HepG2 (cell line): ENCODE results near the gene LANCL2. TPM values are rescaled to one million over a fixed set of nuclear protein-coding genes. Genes with fewer than 3 reads are reported as not detected.

Experiments used
- ATAC-seq: fragments of 200-7000 bp; cut with Tn5 transposase; 3 replicates; pipeline ENCODE4 v1.9.1; 2020; ENCODE audit warnings: mild to moderate bottlenecking, moderate library complexity
- BruUV-seq: library from RNA; stranded (reverse); fragments of 400-500 nt; replicated peaks from 2 replicates; lab custom pipeline; 2021; lab: Mats Ljungman, UMichigan
- CTCF ChIA-PET: fragments of 300-600 bp; formaldehyde crosslinking; extraction: SDS; loops from one replicate; lab custom pipeline; 2021; ENCODE audit warnings: low total read pairs, inconsistent platforms, low intra/inter-chr PET ratio; lab: Yijun Ruan, JAX
- POLR2A ChIA-PET: fragments of 350-600 bp; sonication (Branson Sonifier 250); formaldehyde crosslinking; loops from one replicate; lab custom pipeline; 2020; ENCODE audit warnings: antibody characterized with exemption, inconsistent platforms; lab: Yijun Ruan, JAX
- DNase-seq: peaks from one replicate; pipeline ENCODE4 v3.0.0-alpha.2; 2015; ENCODE audit warnings: low spot score
- FAIRE-seq: peaks from 3 replicates; lab custom pipeline; 2011; peaks lifted over from hg19 to GRCh38; lab: Jason Lieb, UNC
- H2AFZ ChIP-seq: one replicate; pipeline ENCODE4 v1.6.1; 2011; ENCODE audit warnings: low read length, inconsistent platforms
- H3K27ac ChIP-seq: fragments of 300-600 bp; 3 replicates; pipeline ENCODE4 v1.8.0; 2011; ENCODE audit warnings: mixed run types, mild to moderate bottlenecking, mixed read lengths, low read length, inconsistent platforms; ENCODE audit not compliant: insufficient read depth; ENCODE audit errors: extremely low read length
- H3K27me3 ChIP-seq, 2 experiments: fragments of 200-600 bp in 1 of 2; 2 replicates in 1 of 2; 3 replicates in 1 of 2; pipeline versions ENCODE4 v1.6.0 to v1.8.0; 2011; ENCODE audit warnings: low read length in 2 of 2, mild to moderate bottlenecking in 2 of 2, moderate library complexity in 2 of 2, inconsistent platforms in 1 of 2; ENCODE audit not compliant: insufficient read depth in 2 of 2, control insufficient read depth in 1 of 2
- H3K36me3 ChIP-seq, 2 experiments: fragments of 200-600 bp in 1 of 2; replicated peaks in 1 of 2; 2 replicates in 1 of 2; 3 replicates in 1 of 2; pipeline versions ENCODE4 v1.5.1 to v1.8.0; 2011; ENCODE audit warnings: low read length in 2 of 2, inconsistent platforms in 1 of 2; ENCODE audit not compliant: insufficient read depth in 2 of 2, control insufficient read depth in 1 of 2
- H3K4me1 ChIP-seq: 2 replicates; pipeline ENCODE4 v1.5.1; 2012; ENCODE audit warnings: low read length, inconsistent platforms; ENCODE audit not compliant: insufficient read depth
- H3K4me2 ChIP-seq: 2 replicates; pipeline ENCODE4 v1.6.0; 2011; ENCODE audit warnings: low read depth, low read length, inconsistent platforms
- H3K4me3 ChIP-seq, 3 experiments: fragments of 200-600 bp in 1 of 3; sonication (generic), shearing (Covaris generic) in 1 of 3; replicated peaks in 1 of 3; 2 replicates each; pipeline ENCODE4 v1.5.1; 2011 to 2016; ENCODE audit warnings: low read length in 3 of 3, inconsistent platforms in 2 of 3, low read depth in 2 of 3, mild to moderate bottlenecking in 2 of 3, control low read depth in 1 of 3, mixed read lengths in 1 of 3; ENCODE audit not compliant: insufficient read depth in 1 of 3
- H3K79me2 ChIP-seq: one replicate; pipeline ENCODE4 v1.6.1; 2011; ENCODE audit warnings: low read length, inconsistent platforms; ENCODE audit not compliant: insufficient read depth
- H3K9ac ChIP-seq: 2 replicates; pipeline ENCODE4 v1.6.0; 2011; ENCODE audit warnings: mild to moderate bottlenecking, low read depth, low read length, inconsistent platforms; ENCODE audit not compliant: insufficient read depth
- H3K9me3 ChIP-seq: 2 replicates; pipeline ENCODE4 v1.5.1; 2012; ENCODE audit warnings: mild to moderate bottlenecking, low read length
- H4K20me1 ChIP-seq: 2 replicates; pipeline ENCODE4 v1.6.0; 2011; ENCODE audit warnings: inconsistent platforms, mild to moderate bottlenecking, low read length, moderate library complexity; ENCODE audit not compliant: insufficient read depth
- ARNTL ChIP-seq: sonication (generic); formaldehyde crosslinking; IDR thresholded peaks from 2 replicates; pipeline ENCODE4 v1.4.0; 2020; ENCODE audit warnings: mild to moderate bottlenecking, missing genetic modification reagents
- DNMT1 ChIP-seq: sonication (generic); formaldehyde crosslinking; IDR thresholded peaks from 2 replicates; pipeline ENCODE4 v1.5.1; 2020; ENCODE audit warnings: mild to moderate bottlenecking, missing genetic modification reagents
- E2F2 ChIP-seq: sonication (generic); formaldehyde crosslinking; IDR thresholded peaks from 2 replicates; pipeline ENCODE4 v1.4.0; 2020; ENCODE audit warnings: missing genetic modification reagents, borderline replicate concordance
- ESRRA ChIP-seq: sonication (generic); formaldehyde crosslinking; IDR thresholded peaks from 2 replicates; pipeline ENCODE4 v1.5.1; 2020; ENCODE audit warnings: mild to moderate bottlenecking, low read depth, missing genetic modification reagents
- FOXO1 ChIP-seq: sonication (generic); formaldehyde crosslinking; IDR thresholded peaks from 2 replicates; pipeline ENCODE4 v1.4.0; 2020; ENCODE audit warnings: missing genetic modification reagents
- FOXO4 ChIP-seq: sonication (generic); formaldehyde crosslinking; conservative IDR thresholded peaks from 2 replicates; pipeline ENCODE4 v1.8.1; 2023; ENCODE audit warnings: missing genetic modification reagents
- MED8 ChIP-seq: sonication (generic); formaldehyde crosslinking; IDR thresholded peaks from 2 replicates; pipeline ENCODE4 v1.8.1; 2023; ENCODE audit warnings: mild to moderate bottlenecking, missing genetic modification reagents; ENCODE audit not compliant: insufficient replicate concordance
- MEF2D ChIP-seq: sonication (generic); formaldehyde crosslinking; IDR thresholded peaks from 2 replicates; pipeline ENCODE4 v1.5.1; 2020; ENCODE audit warnings: mild to moderate bottlenecking, missing genetic modification reagents
- MNT ChIP-seq: fragments of 450-650 bp; IDR thresholded peaks from 2 replicates; pipeline ENCODE4 v1.6.1; 2016
- NAIF1 ChIP-seq: sonication (generic); formaldehyde crosslinking; IDR thresholded peaks from 2 replicates; pipeline ENCODE4 v1.5.0; 2020; ENCODE audit warnings: mild to moderate bottlenecking, missing genetic modification reagents, borderline replicate concordance
- RAD21 ChIP-seq: fragments of 450-650 bp; formaldehyde crosslinking; IDR thresholded peaks from 2 replicates; pipeline ENCODE4 v1.5.0; 2020; ENCODE audit warnings: mild to moderate bottlenecking
- SMC3 ChIP-seq: IDR thresholded peaks from 2 replicates; pipeline ENCODE4 v1.6.1; 2011; ENCODE audit warnings: low read length, improper control_type of control experiment
- SP4 ChIP-seq: sonication (generic); formaldehyde crosslinking; IDR thresholded peaks from 2 replicates; pipeline ENCODE4 v1.8.1; 2023; ENCODE audit warnings: mild to moderate bottlenecking, missing genetic modification reagents
- STAG1 ChIP-seq: sonication (generic); formaldehyde crosslinking; IDR thresholded peaks from 2 replicates; pipeline ENCODE4 v1.4.0; 2020; ENCODE audit warnings: missing genetic modification reagents
- WIZ ChIP-seq: sonication (generic); formaldehyde crosslinking; IDR thresholded peaks from 2 replicates; pipeline ENCODE4 v1.5.1; 2020; ENCODE audit warnings: mild to moderate bottlenecking, missing genetic modification reagents
- ZNF101 ChIP-seq: sonication (generic); formaldehyde crosslinking; IDR thresholded peaks from 2 replicates; pipeline ENCODE4 v1.4.0; 2020; ENCODE audit warnings: mild to moderate bottlenecking, low read depth, missing genetic modification reagents, borderline replicate concordance
- ZNF441 ChIP-seq: sonication (generic); formaldehyde crosslinking; IDR thresholded peaks from 2 replicates; pipeline ENCODE4 v1.7.0; 2021; ENCODE audit warnings: missing genetic modification reagents, borderline replicate concordance
- ZNF839 ChIP-seq: sonication (generic); formaldehyde crosslinking; IDR thresholded peaks from 2 replicates; pipeline ENCODE4 v1.4.0; 2020; ENCODE audit warnings: missing genetic modification reagents, mild to moderate bottlenecking, borderline replicate concordance
- WGBS: methylation state at CpG from one replicate; pipeline ENCODE4 v1.1.6; 2017; ENCODE audit warnings: low lambda C conversion rate; 5-methylcytosine and 5-hydroxymethylcytosine counted together
- in situ Hi-C: cut with HindIII; loops from 2 replicates; pipeline ENCODE4 v1.10.0; 2017; ENCODE audit warnings: low pct_unique_long_range_greater_than_20kb; ENCODE audit not compliant: extremely low pct_ligation_motif_present
- intact Hi-C: fragments of 100-400 bp; cut with micrococcal nuclease; formaldehyde crosslinking; loops from one replicate; pipeline ENCODE4 v1.10.0; 2022; ENCODE audit not compliant: unreplicated experiment
- polyA plus RNA-seq, 8 experiments: library from polyadenylated mRNA; depleted of rRNA in 3 of 8; stranded (reverse) in 7 of 8; unstranded in 1 of 8; fragments of >200 nt; fragmentation: Illumina TruSeq in 4 of 8; extraction: Trizol in 4 of 8; gene quantifications; 2 replicates each; pipeline versions ENCODE4 v1.2.1 to v1.2.3, GENCODE V29; 2011 to 2016; ENCODE audit warnings: low read depth in 4 of 8, missing spikeins in 1 of 8, mixed read lengths in 1 of 8; ENCODE audit not compliant: insufficient read depth in 1 of 8
- total RNA-seq, 5 experiments: library from RNA; depleted of rRNA; stranded (reverse); fragments of >200 nt; fragmentation: Illumina TruSeq; extraction: Trizol; gene quantifications; 2 replicates each; pipeline ENCODE4 v1.2.3, GENCODE V29; 2016; ENCODE audit warnings: low read depth in 1 of 5
- TF ChIP-seq, protein P1 (sequence below): sonication (generic); formaldehyde crosslinking; conservative IDR thresholded peaks from 2 replicates; pipeline ENCODE4 v1.8.0; 2022; ENCODE audit warnings: missing genetic modification reagents

The LANCL2 gene
- total and polyA plus RNA-seq, 2 of the 13 experiments (the other 11 are each of a cell fraction or from before 2014, with no cell fraction given): 10.0 to 13.8 TPM

GRCh38 chr7:55415173-55415778 is 50.1 kb downstream of the LANCL2 start:
- BruUV-seq: no TSS peak
- Histone ChIP-seq H3K27me3 (no peaks in the 10 kb centered on the region), H3K9ac (no peak overlapping the region), H4K20me1 (no peaks in the 10 kb centered on the region), H3K27ac (no peak overlapping the region), H2AFZ (no peak overlapping the region), H3K4me3 (no peak overlapping the region), H3K4me2 (no peak overlapping the region), H3K36me3 (0 out of 5 replicates have a peak, but pooled peaks cover 0 to 5% of the 10 kb centered on the region in 2 experiments), H3K79me2 (no peaks in the 10 kb centered on the region), H3K4me1 (peaks cover 3% of the 10 kb centered on the region), H3K9me3 (no peaks in the 10 kb centered on the region)
- ATAC-seq (peak; percentile 95), FAIRE-seq (peak; percentile 58), DNase-seq (peak; percentile 62)
- ChIA-PET POLR2A (interaction anchor here (1.0 kb wide), 1 partner anchor 50 kb away, joined by 5 read pairs; the partner anchor contains the start of gene LANCL2), CTCF (interaction anchor here (0.8 to 3.1 kb wide), 3 partner anchors 133 to 642 kb away, joined by 3 to 31 read pairs (median 6); no protein-coding TSS in a partner anchor)
- WGBS: 57% methylated on average over 6 of the region's 6 CpGs
- intact Hi-C loops (loop anchor here (1.0 to 2.0 kb wide), 2 partner anchors 48 to 135 kb away; no protein-coding TSS in a partner anchor), in situ Hi-C loops (loop anchor here (25.0 kb wide), 1 partner anchor 653 kb away; the partner anchor contains the start of gene SEC61G)
- TF ChIP-seq MEF2D (no peak), ZNF839 (CRISPR knock-in tag) (no peak), SP4 (CRISPR knock-in tag) (no peak), NAIF1 (CRISPR knock-in tag) (no peak), WIZ (CRISPR knock-in tag) (no peak), ARNTL (CRISPR knock-in tag) (no peak), MED8 (CRISPR knock-in tag) (no peak), FOXO4 (CRISPR knock-in tag) (no peak), MNT (no peak), E2F2 (CRISPR knock-in tag) (no peak), DNMT1 (CRISPR knock-in tag) (no peak), ZNF101 (CRISPR knock-in tag) (no peak), ZNF441 (CRISPR knock-in tag) (no peak), ESRRA (CRISPR knock-in tag) (no peak), FOXO1 (CRISPR knock-in tag) (no peak), SMC3 (peak; percentile 81), RAD21 (CRISPR knock-in tag) (peak; percentile 53; the same call in 1 of the 2 replicates), STAG1 (CRISPR knock-in tag) (peak; percentile 63)
- TF ChIP-seq, protein P1, sequence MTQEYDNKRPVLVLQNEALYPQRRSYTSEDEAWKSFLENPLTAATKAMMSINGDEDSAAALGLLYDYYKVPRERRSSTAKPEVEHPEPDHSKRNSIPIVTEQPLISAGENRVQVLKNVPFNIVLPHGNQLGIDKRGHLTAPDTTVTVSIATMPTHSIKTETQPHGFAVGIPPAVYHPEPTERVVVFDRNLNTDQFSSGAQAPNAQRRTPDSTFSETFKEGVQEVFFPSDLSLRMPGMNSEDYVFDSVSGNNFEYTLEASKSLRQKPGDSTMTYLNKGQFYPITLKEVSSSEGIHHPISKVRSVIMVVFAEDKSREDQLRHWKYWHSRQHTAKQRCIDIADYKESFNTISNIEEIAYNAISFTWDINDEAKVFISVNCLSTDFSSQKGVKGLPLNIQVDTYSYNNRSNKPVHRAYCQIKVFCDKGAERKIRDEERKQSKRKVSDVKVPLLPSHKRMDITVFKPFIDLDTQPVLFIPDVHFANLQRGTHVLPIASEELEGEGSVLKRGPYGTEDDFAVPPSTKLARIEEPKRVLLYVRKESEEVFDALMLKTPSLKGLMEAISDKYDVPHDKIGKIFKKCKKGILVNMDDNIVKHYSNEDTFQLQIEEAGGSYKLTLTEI (CRISPR knock-in tag): no peak
